Ramos (cell line): ENCODE measurements around the gene HNF1B.
"Not testable (repeated sequence)": the region's sequence is repeated elsewhere in the genome, so short reads cannot be mapped to it uniquely, and the experiment has no call there.

Experiments
- in situ Hi-C: fragments of 300-500 bp; cut with MboI; formaldehyde crosslinking; loops from one replicate; pipeline ENCODE4 v1.14.3; 2022; ENCODE audit warnings: low sequenced_read_pairs; ENCODE audit not compliant: unreplicated experiment

Gene HNF1B

DNA sequence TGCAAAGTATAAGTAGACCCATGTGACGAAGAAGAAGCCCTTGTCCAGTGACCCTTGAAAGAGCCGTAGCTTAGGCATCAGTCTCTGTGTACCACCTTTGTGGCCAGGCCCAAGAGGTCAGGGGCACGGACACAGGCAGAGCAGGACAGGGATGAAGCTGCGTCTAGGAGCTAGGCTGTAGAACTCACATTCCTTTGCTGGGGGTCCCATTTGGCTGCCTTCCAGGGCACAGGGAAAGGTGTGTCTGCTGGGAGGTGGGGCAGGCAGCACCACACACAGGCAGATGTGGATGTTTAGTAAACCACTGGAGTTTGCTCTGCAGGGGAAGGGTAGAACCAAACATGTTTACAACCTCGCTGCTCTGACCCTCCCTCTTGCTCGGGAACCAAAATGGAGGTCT, 33.7 kb downstream of the HNF1B start:
- in situ Hi-C loops, result no loop called here

DNA sequence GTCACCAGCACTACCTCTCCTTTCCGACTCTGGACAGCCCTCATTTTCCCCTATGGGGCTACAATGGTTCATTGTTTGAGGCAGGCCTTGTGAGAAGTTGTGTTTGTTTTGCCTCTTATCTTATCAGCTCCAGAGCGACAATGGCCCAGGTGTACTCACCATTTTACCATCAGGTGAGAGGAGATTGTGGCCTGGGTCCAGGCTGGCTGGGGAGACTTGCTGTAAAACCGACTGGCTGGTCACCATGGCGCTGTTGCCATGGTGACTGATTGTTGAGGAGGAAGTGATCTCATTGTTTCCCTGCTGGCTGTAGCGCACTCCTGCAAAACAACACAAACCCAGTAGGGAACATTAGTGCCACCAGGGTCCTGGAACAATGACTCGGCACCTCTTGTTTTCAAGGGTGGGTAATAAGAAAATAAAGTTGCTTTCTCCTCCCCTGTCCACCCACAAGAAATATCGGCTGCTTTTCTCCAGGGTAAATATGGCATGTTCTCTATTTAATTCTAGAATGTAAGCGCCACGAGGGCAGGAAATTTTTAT, 34.4 kb downstream of the HNF1B start:
- in situ Hi-C loops, result no loop called here

DNA sequence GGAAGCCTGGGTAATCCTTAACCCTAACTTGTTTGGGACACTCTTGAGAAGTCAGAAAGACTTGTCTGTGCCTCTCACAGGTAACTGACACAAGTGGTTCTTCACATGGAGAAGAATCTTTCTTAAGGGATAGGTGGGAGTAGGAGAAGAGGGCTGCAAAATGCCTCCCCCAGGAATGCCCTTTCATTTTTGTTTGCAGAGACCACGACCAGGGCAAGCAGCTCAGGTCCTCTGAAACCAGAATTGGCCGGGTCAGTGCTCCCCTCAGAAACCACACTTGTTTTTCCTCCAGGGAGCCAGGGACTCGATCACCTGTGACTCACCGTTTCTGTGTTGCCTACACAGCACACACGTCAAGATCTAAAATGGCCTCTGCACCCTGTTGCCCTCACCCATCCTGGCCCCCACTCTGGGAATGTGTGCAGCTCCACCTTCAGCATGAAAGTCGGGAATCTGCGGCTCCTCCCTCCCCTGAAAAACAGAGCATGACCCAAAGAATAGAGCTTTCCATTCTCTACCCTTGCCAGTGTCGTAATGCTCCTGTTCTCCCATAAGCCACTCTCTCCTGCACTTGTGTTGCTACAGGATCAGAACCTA, 36.1 kb downstream of the HNF1B start:
- in situ Hi-C loops, result no loop called here

DNA sequence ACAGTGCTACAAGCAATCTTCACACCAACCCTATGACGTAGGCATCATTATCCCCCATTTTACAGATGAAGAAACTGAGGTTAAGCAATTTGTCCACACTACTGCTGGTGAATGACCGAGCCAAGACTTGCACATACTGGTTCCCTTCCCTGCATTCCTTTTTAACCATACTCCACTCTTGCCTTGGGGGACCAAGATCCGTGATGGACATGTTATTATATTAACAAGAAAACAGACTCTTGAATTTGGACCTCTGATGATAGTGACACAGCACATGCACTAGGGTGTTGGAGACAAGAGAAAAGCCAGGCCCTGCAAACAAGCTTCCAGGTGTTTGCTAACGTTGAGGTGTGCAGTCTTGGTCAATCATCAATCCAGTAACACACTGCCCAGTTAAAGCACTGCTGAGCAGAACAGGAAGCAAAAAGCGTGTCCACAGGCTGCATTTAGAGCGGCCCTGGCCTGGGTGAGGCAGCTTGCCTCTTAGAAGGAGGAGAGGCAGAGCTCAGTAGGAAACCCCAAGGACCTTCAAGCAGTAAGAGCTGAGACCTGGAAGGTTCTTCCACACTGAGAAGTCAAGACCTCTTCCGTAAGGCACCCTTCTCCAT, 36.7 kb downstream of the HNF1B start:
- in situ Hi-C loops, result no loop called here

- in situ Hi-C loops, result no loop called here
Measured at GRCh38 chr17:37706446-37706845, 38.4 kb downstream of the HNF1B start.

DNA sequence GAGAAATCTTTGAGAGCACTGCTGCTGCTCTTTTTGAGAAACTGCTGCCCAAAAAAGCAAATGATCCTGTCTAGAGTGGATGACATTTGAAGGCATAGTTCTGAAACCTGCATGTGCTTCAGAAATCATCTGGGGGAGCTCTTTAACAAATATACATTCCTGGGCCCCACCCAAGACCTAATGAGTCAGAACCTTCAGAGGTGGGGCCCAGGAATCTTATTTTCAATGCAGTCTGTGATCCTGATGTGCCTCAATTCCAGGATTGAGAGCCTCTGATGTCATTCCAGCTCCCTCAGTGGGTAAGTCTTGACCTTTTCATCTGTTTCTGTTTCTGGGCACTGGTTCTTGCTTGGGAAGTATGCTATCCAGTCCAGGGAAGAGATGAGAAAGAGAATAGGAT, 42.3 kb downstream of the HNF1B start:
- in situ Hi-C loops, result no loop called here

GRCh38 chr17:37701496-37701898, 43.4 kb downstream of the HNF1B start:
- in situ Hi-C loops, result no loop called here

GRCh38 chr17:37700881-37701280, 44.0 kb downstream of the HNF1B start:
- in situ Hi-C loops, result no loop called here

DNA sequence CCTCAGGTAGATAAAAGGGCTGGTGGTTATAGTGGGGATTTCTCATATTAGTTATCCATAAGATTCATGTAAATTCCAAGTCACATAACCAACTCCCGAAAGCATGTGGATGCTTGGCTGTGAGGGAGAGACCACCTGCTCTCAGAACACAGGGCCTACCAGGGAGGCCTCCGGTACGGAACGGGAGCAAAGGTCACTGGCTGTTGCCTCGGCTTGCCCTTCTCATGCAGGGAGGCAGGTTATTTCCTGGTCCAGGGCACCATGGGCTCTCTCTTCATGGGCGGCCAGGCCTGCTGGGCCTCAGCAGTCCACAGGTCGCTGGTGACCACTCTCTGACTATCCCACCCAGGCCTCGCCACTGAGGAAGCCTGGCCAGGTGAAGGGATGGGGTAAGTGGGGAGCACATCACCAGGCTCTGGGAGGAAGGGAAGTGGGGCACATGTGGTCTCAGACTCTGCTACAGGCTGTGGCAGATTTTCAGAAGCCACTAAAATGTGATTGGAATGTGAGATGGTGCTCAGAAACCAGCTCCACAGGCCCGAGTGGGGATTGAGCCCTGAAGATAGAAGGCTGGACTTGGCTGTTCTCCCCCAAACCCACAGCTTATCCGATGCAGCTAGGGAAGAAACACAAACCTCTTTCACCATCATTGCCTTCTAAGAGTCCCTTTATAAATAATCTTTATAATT, 45.4 kb downstream of the HNF1B start:
- in situ Hi-C loops, result no loop called here

GRCh38 chr17:37698911-37699255, 46.0 kb downstream of the HNF1B start:
- in situ Hi-C loops, result no loop called here

DNA sequence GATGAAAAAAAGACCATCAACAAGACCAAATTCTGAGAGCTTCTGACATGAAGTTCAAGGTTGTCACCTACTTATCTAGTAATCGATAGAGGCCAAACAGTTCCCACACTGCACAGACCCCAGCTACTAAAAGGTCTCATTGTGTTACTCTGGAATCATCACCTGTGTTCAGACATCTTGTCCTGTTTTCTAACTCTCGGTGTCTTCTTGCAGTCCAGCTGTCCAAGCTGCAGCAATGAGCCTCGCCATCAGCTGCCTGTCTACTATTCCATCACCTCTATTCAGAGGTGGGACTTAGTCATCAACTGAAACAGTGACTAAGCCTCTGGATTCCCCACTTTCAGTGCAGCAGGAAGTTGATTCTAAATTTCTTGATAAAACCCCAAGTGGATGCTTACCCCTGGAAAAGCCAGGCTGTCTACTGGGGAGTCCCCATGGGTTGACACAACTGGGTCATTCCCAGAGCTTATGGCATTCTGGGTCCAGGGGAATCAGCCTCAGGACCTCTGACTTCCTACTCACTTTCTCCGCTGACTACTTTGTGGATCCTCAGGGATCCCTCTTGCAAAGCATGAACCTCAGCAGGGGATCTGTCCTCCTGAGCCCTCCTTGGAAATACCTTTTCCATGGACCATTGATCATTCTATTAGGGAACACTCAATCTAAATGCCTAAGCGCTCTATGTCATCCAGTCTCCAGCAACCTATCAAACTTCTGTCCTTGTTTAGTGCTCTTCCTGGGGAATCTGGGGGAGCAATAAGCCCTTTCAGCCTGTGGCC, 46.5 kb downstream of the HNF1B start:
- in situ Hi-C loops, result no loop called here

GRCh38 chr17:37697381-37697780, 47.5 kb downstream of the HNF1B start:
- in situ Hi-C loops, result no loop called here

- in situ Hi-C loops, result no loop called here
Measured at GRCh38 chr17:37696366-37696765, 48.5 kb downstream of the HNF1B start.

DNA sequence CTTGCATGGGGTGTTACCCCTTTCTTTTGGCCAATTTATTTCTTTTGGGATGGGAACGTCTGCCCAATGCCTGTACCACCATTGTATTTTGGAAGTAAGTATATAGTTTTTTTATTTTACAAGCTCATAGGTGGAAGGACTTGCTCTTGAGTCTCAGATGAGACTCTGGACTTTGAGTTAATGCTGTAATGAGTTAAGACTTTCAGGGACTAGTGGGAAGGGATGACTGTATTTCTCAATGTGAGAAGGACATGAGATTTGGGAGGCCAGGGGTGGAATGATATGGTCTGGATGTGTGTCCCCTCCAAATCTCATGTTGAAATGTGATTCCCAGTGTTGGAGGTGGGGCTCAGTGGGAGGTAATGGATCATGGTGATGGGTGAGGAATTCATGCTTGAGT, 49.1 kb downstream of the HNF1B start:
- in situ Hi-C loops, result no loop called here

DNA sequence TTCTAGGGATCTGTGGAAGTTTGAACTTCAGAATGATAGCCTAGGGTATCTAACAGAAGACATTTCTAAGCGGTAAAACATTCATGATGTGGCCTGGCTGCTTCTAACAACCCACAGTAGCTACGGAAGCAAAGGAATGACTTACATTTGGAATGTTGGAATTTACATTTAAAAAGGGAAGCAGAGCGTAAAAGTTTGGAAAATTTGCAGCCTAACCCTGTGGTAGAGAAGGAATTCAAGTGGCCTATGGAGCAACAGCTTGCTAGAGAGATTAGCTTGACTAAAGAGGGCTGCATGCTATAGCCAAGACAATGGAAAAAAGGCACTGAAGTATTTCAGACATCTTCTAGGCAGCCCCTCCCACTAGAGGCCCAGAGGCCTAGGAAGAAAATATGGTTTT, 50.1 kb downstream of the HNF1B start:
- in situ Hi-C loops, result no loop called here

DNA sequence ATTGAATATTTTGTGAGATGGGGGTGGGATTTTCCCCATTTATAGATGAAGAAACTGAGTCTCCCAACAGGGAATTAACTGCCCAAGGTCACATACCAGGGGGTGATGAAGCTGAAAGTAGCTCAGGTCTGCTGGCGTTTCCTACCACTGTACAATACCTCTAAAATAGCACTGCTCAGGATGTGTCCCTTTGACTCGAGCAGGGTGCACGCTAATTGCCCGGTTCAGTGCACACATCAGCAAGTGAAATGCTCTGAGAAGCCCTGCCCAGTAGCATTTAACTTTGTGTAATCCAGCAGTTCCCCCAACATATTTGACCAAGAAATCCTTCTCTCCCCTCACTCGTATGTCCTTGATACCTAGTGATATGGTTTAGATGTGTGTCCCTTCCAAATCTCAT, 51.5 kb downstream of the HNF1B start:
- in situ Hi-C loops, result no loop called here

GRCh38 chr17:37691807-37692206, 53.1 kb downstream of the HNF1B start:
- in situ Hi-C loops, result no loop called here

- in situ Hi-C loops, result no loop called here
Measured at GRCh38 chr17:37689317-37689716, 55.5 kb downstream of the HNF1B start.

DNA sequence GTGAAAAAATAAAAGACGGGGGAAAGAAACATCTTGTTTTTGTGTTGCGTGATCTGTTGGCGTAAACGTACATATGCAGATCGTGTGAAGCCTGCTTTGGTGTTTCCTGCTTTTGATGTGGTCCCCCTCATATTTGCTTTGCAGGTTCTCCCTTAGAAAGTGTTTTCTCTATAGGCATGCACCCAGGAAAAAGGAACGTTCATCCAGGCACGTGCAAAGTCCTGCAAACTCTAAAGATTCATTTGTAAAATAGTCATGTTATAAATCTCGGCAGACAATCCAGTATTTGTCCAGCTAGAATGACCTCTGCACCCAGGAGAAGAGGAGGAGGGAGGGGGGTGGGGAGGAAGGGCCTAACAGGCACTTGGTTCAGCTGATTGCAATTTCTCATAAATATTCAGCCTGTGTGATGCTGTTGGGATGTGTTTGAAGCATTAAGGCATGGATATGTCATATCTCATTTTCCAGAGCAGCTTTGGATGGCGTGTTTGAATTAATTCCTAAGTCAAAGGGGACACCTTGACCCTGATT, 61.3 kb downstream of the HNF1B start:
- in situ Hi-C loops, result no loop called here

DNA sequence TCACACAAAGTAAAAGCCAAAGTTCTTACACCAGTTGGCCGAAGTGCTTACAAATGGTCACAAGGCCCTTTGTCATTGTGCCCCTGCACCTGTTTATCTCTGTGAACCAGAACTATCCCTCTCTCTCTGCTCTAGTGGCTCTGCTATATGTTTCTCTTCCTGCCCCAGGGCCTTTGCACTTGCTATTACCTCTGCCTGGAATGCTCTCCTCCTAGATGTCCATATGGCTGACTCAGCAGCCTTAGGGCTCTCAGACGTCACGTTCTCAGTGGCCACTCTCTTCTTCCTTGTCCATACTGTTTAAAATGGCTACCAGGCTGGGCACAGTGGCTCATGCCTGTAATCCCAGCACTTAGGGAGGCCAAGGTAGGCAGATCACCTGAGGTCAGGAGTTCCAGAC, 62.9 kb downstream of the HNF1B start:
- in situ Hi-C loops, result no loop called here

- in situ Hi-C loops, result not testable (repeated sequence)
Measured at GRCh38 chr17:37679995-37680394, 64.9 kb downstream of the HNF1B start.
